Breast epithelium (tissue), 4 donors: ENCODE results near the gene LMAN1. TPM values are rescaled to one million over a fixed set of nuclear protein-coding genes. Genes with fewer than 3 reads are reported as not detected.

Source experiments
- DNase-seq, 2 donors: peaks; one replicate each; pipeline ENCODE4 v3.0.0-alpha.2; 2019; ENCODE audit warnings: low spot score in 2 of 2
- H3K27ac ChIP-seq, 2 donors: fragments of 200-600 bp; sonication (generic) in 1 of 2; one replicate each; pipeline ENCODE4 v1.5.1; 2016 to 2019; ENCODE audit warnings: mild to moderate bottlenecking in 1 of 2
- H3K27me3 ChIP-seq, 2 donors: fragments of 200-600 bp; sonication (generic) in 1 of 2; one replicate each; pipeline versions ENCODE4 v1.5.1 to v1.6.0; 2017 to 2019; ENCODE audit warnings: control low read depth in 1 of 2, mild to moderate bottlenecking in 1 of 2
- H3K36me3 ChIP-seq: fragments of 200-600 bp; one replicate; pipeline ENCODE4 v1.5.1; 2019
- H3K4me1 ChIP-seq, 2 donors: fragments of 200-600 bp; sonication (generic); one replicate each; pipeline ENCODE4 v1.5.1; 2016 to 2019; ENCODE audit warnings: control low read depth in 1 of 2
- H3K4me3 ChIP-seq, 3 donors: fragments of 200-600 bp; sonication (generic); 1 replicate in 2 of 3; 2 replicates in 1 of 3; pipeline ENCODE4 v1.5.1; 2016 to 2019; ENCODE audit warnings: mild to moderate bottlenecking in 3 of 3, moderate library complexity in 2 of 3
- H3K9me3 ChIP-seq, 2 donors: fragments of 200-600 bp; sonication (generic) in 1 of 2; one replicate each; pipeline ENCODE4 v1.5.1; 2016 to 2019; ENCODE audit warnings: control low read depth in 1 of 2
- CTCF ChIP-seq, 3 donors: fragments of 450-650 bp; IDR thresholded peaks; one replicate each; pipeline ENCODE4 v1.5.1; 2016 to 2017; ENCODE audit warnings: antibody characterized with exemption in 3 of 3, mild to moderate bottlenecking in 3 of 3, moderate library complexity in 3 of 3
- POLR2A ChIP-seq: fragments of 450-650 bp; IDR thresholded peaks from one replicate; pipeline ENCODE4 v1.6.1; 2016; ENCODE audit warnings: antibody characterized with exemption, mild to moderate bottlenecking, moderate library complexity
- POLR2AphosphoS5 ChIP-seq, 3 donors: sonication (generic); formaldehyde crosslinking; IDR thresholded peaks; one replicate each; pipeline ENCODE4 v1.6.1; 2017; ENCODE audit warnings: antibody characterized with exemption in 3 of 3
- intact Hi-C: fragments of 100-400 bp; cut with DNase I; formaldehyde crosslinking; loops from one replicate; pipeline ENCODE4 v1.15.1; 2023; ENCODE audit warnings: low total_unique reads
- total RNA-seq, 3 donors: library from RNA; depleted of rRNA; stranded (reverse); fragments of >200 nt; gene quantifications; one replicate each; pipeline ENCODE4 v1.1.0, GENCODE V29; 2016

The LMAN1 gene
- total RNA-seq, 3 donors from 2014 or later = 86.9 to 110 (median 95.7) TPM

- no peaks in the 10 kb centered on the region for H3K9me3 ChIP-seq
- H3K27me3 ChIP-seq = peaks cover 0 to 12% of the 10 kb centered on the region in 2 donors
- no peak for DNase-seq
- no peaks in the 10 kb centered on the region for H3K36me3 ChIP-seq
- no peak overlapping the region for H3K27ac ChIP-seq
- TF ChIP-seq CTCF (IDR thresholded peaks at IDR 0.05) = no peak
- TF ChIP-seq POLR2A = no peak
- TF ChIP-seq POLR2AphosphoS5 (IDR thresholded peaks at IDR 0.05) = no peak
- no peak overlapping the region for H3K4me3 ChIP-seq
- no peaks in the 10 kb centered on the region for H3K4me1 ChIP-seq
- intact Hi-C loops = loop anchor here (5.0 kb wide), 1 partner anchor 96 kb away; no protein-coding TSS in a partner anchor
Observed at GRCh38 chr18:59306640-59307039, 52.4 kb downstream of the LMAN1 start.

- intact Hi-C loops = loop anchor here (5.0 kb wide), 1 partner anchor 97 kb away; no protein-coding TSS in a partner anchor
- Histone ChIP-seq H3K36me3 (no peaks in the 10 kb centered on the region), H3K27ac (no peak overlapping the region), H3K27me3 (peaks cover 0 to 12% of the 10 kb centered on the region in 2 donors), H3K9me3 (no peaks in the 10 kb centered on the region), H3K4me1 (no peaks in the 10 kb centered on the region), H3K4me3 (no peak overlapping the region)
- no peak for DNase-seq
- TF ChIP-seq CTCF (IDR thresholded peaks at IDR 0.05) = no peak
- TF ChIP-seq POLR2A = no peak
- no peak for TF ChIP-seq POLR2AphosphoS5 (IDR thresholded peaks at IDR 0.05)
Observed at GRCh38 chr18:59305295-59305694, 53.8 kb downstream of the LMAN1 start.

- intact Hi-C loops = no loop called here
- Histone ChIP-seq H3K36me3 (no peaks in the 10 kb centered on the region), H3K27me3 (peaks cover 0 to 6% of the 10 kb centered on the region in 2 donors), H3K4me3 (no peak overlapping the region), H3K4me1 (no peaks in the 10 kb centered on the region), H3K27ac (no peak overlapping the region), H3K9me3 (no peaks in the 10 kb centered on the region)
- TF ChIP-seq CTCF (IDR thresholded peaks at IDR 0.05) (no peak), POLR2AphosphoS5 (IDR thresholded peaks at IDR 0.05) (no peak), POLR2A (no peak)
- DNase-seq = no peak
Observed at GRCh38 chr18:59303656-59304195, 55.3 kb downstream of the LMAN1 start.

- no peak overlapping the region for H3K4me3 ChIP-seq
- H3K4me1 ChIP-seq = no peaks in the 10 kb centered on the region
- no peaks in the 10 kb centered on the region for H3K9me3 ChIP-seq
- no peak for TF ChIP-seq POLR2AphosphoS5 (IDR thresholded peaks at IDR 0.05)
- no peak for TF ChIP-seq CTCF (IDR thresholded peaks at IDR 0.05)
- TF ChIP-seq POLR2A = no peak
- no peak overlapping the region for H3K27ac ChIP-seq
- no peaks in the 10 kb centered on the region for H3K36me3 ChIP-seq
- H3K27me3 ChIP-seq = peaks cover 0 to 5% of the 10 kb centered on the region in 2 donors
- intact Hi-C loops = no loop called here
- DNase-seq = no peak
Observed at GRCh38 chr18:59303006-59303405, 56.1 kb downstream of the LMAN1 start.

- no peak for DNase-seq
- no peak overlapping the region for H3K4me3 ChIP-seq
- H3K27me3 ChIP-seq = peaks cover 0 to 5% of the 10 kb centered on the region in 2 donors
- no peaks in the 10 kb centered on the region for H3K4me1 ChIP-seq
- TF ChIP-seq POLR2AphosphoS5 (IDR thresholded peaks at IDR 0.05) (no peak), POLR2A (no peak), CTCF (IDR thresholded peaks at IDR 0.05) (no peak)
- no peaks in the 10 kb centered on the region for H3K36me3 ChIP-seq
- H3K9me3 ChIP-seq = no peaks in the 10 kb centered on the region
- no peak overlapping the region for H3K27ac ChIP-seq
- intact Hi-C loops = no loop called here
Observed at GRCh38 chr18:59301929-59302328, 57.1 kb downstream of the LMAN1 start.
